GM15510 (cell line): ENCODE data around the gene CFAP65.

Source experiments
- POLR2A ChIP-seq: IDR thresholded peaks from 3 replicates; pipeline ENCODE4 v1.6.1; 2011; ENCODE audit warnings: borderline replicate concordance; ENCODE audit not compliant: insufficient read length; ENCODE audit errors: extremely low read depth

CFAP65 gene

GRCh38 chr2:219041252-219041651 lies at the start of gene CFAP65:
CFAP65 (minus strand) TSS chr2:219041516; CDS start chr2:219039048, 2,468 bp downstream.
- TF ChIP-seq POLR2A: no peak

- TF ChIP-seq POLR2A: no peak
Measured at GRCh38 chr2:219090436-219091299, 49.4 kb upstream of the CFAP65 start.

GRCh38 chr2:219089330-219089729 lies 48.0 kb upstream of the CFAP65 start:
- TF ChIP-seq POLR2A: no peak

- no peak for TF ChIP-seq POLR2A
Measured at GRCh38 chr2:219087848-219088247, 46.5 kb upstream of the CFAP65 start.

GRCh38 chr2:219087361-219087760 lies 46.0 kb upstream of the CFAP65 start:
- TF ChIP-seq POLR2A: no peak

- no peak for TF ChIP-seq POLR2A
Measured at GRCh38 chr2:219086196-219086595, 44.9 kb upstream of the CFAP65 start.

- TF ChIP-seq POLR2A: no peak
Measured at GRCh38 chr2:219084791-219085190, 43.5 kb upstream of the CFAP65 start.

- no peak for TF ChIP-seq POLR2A
Measured at GRCh38 chr2:219082332-219082958, 41.1 kb upstream of the CFAP65 start.

GRCh38 chr2:219081701-219082331 lies 40.5 kb upstream of the CFAP65 start:
- no peak for TF ChIP-seq POLR2A

- no peak for TF ChIP-seq POLR2A
Measured at GRCh38 chr2:219081096-219081495, 39.8 kb upstream of the CFAP65 start.

- TF ChIP-seq POLR2A: no peak
Measured at GRCh38 chr2:219079417-219079816, 38.1 kb upstream of the CFAP65 start.

GRCh38 chr2:219078951-219079350 lies 37.6 kb upstream of the CFAP65 start:
- no peak for TF ChIP-seq POLR2A

GRCh38 chr2:219078126-219078525 lies 36.8 kb upstream of the CFAP65 start:
- TF ChIP-seq POLR2A: no peak

- no peak for TF ChIP-seq POLR2A
Measured at GRCh38 chr2:219076253-219076652, 34.9 kb upstream of the CFAP65 start.

GRCh38 chr2:219073413-219074129 lies 32.3 kb upstream of the CFAP65 start:
- no peak for TF ChIP-seq POLR2A

- TF ChIP-seq POLR2A: no peak
Measured at GRCh38 chr2:219072741-219073250, 31.5 kb upstream of the CFAP65 start.
